A673 (cell line): ENCODE data around the gene HOXD4.

Experiments
- EZH2 ChIP-seq: fragments of 200-600 bp; sonication (generic); IDR thresholded peaks from 2 replicates; pipeline ENCODE4 v1.6.1; 2017; ENCODE audit warnings: borderline replicate concordance, low read depth, mild to moderate bottlenecking, mixed read lengths, antibody characterized with exemption, low read length; ENCODE audit not compliant: poor library complexity, severe bottlenecking
- TF ChIP-seq, protein P1 (sequence below): fragments of 300-800, 200-600 bp; sonication (generic); conservative IDR thresholded peaks from 2 replicates; pipeline ENCODE4 v1.5.1; 2017; ENCODE audit warnings: low read depth, mild to moderate bottlenecking, antibody characterized with exemption, low read length, moderate library complexity, mixed read lengths

DNA sequence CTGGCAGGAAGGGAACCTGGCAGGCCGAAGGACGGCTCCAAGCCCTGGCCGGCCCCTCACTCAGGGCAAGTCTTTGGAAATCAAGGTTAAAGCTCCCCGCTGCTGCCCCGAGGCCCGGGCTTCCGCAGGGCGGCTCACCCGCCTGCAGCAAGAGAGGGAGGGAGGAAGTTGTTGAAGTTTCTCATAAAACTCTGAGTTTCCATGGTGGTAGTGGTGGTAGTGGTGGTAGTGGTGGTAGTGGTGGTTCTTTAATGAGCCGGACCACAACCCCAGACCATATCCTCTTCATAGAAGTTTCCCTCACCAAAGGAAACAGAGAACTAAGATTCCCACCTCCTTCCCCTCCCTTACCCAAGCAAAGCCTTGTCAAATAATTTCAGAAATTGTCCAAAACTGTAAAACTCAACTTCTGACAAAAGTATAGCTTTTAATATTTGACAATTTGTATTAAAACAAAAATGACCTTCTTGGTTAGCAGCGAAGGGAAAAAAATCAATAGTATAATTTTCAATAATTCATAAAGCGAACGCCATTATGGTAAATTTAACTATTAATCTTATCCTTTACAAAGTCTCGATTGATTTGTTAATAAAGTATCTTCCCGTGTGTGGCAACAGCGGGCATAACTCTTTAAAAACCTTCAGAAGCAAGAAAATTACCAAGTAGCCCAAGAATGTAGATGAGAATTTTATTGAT, 36.3 kb upstream of the HOXD4 start:
- TF ChIP-seq EZH2 = no peak
- TF ChIP-seq, protein P1, sequence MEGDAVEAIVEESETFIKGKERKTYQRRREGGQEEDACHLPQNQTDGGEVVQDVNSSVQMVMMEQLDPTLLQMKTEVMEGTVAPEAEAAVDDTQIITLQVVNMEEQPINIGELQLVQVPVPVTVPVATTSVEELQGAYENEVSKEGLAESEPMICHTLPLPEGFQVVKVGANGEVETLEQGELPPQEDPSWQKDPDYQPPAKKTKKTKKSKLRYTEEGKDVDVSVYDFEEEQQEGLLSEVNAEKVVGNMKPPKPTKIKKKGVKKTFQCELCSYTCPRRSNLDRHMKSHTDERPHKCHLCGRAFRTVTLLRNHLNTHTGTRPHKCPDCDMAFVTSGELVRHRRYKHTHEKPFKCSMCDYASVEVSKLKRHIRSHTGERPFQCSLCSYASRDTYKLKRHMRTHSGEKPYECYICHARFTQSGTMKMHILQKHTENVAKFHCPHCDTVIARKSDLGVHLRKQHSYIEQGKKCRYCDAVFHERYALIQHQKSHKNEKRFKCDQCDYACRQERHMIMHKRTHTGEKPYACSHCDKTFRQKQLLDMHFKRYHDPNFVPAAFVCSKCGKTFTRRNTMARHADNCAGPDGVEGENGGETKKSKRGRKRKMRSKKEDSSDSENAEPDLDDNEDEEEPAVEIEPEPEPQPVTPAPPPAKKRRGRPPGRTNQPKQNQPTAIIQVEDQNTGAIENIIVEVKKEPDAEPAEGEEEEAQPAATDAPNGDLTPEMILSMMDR = no peak
